ENCODE measurements around the gene S100A16.

DNA sequence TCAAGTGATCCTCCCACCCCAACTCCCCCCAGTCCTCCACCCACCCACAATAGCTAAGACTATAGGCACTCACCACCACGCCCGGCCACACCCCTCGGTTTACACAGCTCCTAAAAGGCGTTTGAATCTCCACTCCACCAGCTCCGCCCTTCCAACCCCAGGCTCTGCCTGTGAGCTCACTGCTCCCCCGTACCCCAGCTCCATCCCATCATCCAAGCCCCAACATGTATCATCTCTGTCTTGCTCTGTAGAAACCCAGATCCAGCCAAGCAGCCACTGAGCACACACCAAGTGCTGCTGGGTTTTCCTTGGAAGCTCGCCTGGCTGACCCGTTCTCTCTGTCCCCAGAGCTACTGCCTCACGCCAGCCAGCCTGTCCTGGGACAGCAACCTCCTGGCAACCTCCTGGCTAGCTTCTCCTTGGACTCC is 35.3 kb downstream of the S100A16 start:
- TF ChIP-seq, protein P1, sequence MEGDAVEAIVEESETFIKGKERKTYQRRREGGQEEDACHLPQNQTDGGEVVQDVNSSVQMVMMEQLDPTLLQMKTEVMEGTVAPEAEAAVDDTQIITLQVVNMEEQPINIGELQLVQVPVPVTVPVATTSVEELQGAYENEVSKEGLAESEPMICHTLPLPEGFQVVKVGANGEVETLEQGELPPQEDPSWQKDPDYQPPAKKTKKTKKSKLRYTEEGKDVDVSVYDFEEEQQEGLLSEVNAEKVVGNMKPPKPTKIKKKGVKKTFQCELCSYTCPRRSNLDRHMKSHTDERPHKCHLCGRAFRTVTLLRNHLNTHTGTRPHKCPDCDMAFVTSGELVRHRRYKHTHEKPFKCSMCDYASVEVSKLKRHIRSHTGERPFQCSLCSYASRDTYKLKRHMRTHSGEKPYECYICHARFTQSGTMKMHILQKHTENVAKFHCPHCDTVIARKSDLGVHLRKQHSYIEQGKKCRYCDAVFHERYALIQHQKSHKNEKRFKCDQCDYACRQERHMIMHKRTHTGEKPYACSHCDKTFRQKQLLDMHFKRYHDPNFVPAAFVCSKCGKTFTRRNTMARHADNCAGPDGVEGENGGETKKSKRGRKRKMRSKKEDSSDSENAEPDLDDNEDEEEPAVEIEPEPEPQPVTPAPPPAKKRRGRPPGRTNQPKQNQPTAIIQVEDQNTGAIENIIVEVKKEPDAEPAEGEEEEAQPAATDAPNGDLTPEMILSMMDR (conservative IDR thresholded peaks at IDR 0.05 in 1 of 2, IDR thresholded peaks at IDR 0.05 in 1 of 2; ENCODE audit: low read depth in 1 of 2, low read length in 2 of 2) = no peak
- no peak for TF ChIP-seq EZH2 (IDR thresholded peaks at IDR 0.05; ENCODE audit: low read length, missing control alignments)
